Measurements from ENCODE around the gene E2F1.

The E2F1 gene

GRCh38 chr20:33629979-33630378, 56.2 kb downstream of the E2F1 start:
- Histone ChIP-seq H3K27ac (no peak overlapping the region), H3K27me3 (no peaks in the 10 kb centered on the region), H3K9me3 (no peaks in the 10 kb centered on the region), H3K36me3 (peaks cover 42 to 80% (median 78%) of the 10 kb centered on the region in 3 donors), H3K4me1 (no peaks in the 10 kb centered on the region), H3K4me3 (no peak overlapping the region)
- TF ChIP-seq CTCF (IDR thresholded peaks at IDR 0.05) = no peak
- no peak for DNase-seq
- intact Hi-C loops (cut with DNase I; ENCODE audit: low total_unique reads) = no loop called here

GRCh38 chr20:33629533-33629932, 56.7 kb downstream of the E2F1 start:
- Histone ChIP-seq H3K9me3 (no peaks in the 10 kb centered on the region), H3K27me3 (no peaks in the 10 kb centered on the region), H3K36me3 (peaks cover 47 to 85% (median 83%) of the 10 kb centered on the region in 3 donors), H3K4me1 (no peaks in the 10 kb centered on the region), H3K4me3 (no peak overlapping the region), H3K27ac (no peak overlapping the region)
- TF ChIP-seq CTCF (IDR thresholded peaks at IDR 0.05) = no peak
- intact Hi-C loops (cut with DNase I; ENCODE audit: low total_unique reads) = no loop called here
- no peak for DNase-seq

- Histone ChIP-seq H3K9me3 (no peaks in the 10 kb centered on the region), H3K27ac (no peak overlapping the region), H3K4me1 (no peaks in the 10 kb centered on the region), H3K27me3 (no peaks in the 10 kb centered on the region), H3K36me3 (peaks cover 54 to 90% (median 87%) of the 10 kb centered on the region in 3 donors), H3K4me3 (no peak overlapping the region)
- intact Hi-C loops (cut with DNase I; ENCODE audit: low total_unique reads) = no loop called here
- DNase-seq = no peak
- TF ChIP-seq CTCF (IDR thresholded peaks at IDR 0.05) = no peak
Measured at GRCh38 chr20:33627577-33628216, 58.5 kb downstream of the E2F1 start.

- Histone ChIP-seq H3K4me1 (no peaks in the 10 kb centered on the region), H3K27me3 (no peaks in the 10 kb centered on the region), H3K4me3 (no peak overlapping the region), H3K27ac (no peak overlapping the region), H3K9me3 (no peaks in the 10 kb centered on the region), H3K36me3 (peaks cover 46 to 78% (median 77%) of the 10 kb centered on the region in 3 donors)
- DNase-seq = no peak
- intact Hi-C loops (cut with DNase I; ENCODE audit: low total_unique reads) = no loop called here
- TF ChIP-seq CTCF (IDR thresholded peaks at IDR 0.05) = no peak
Measured at GRCh38 chr20:33626190-33626589, 60.0 kb downstream of the E2F1 start.
